Limb (tissue), 2 donors: ENCODE results near the gene ABCA7.
A peak's percentile ranks its signal among the peaks of the same experiment; 100 is the strongest.

Experiments
- DNase-seq, 2 donors: peaks; one replicate each; pipeline ENCODE4 v3.0.0-alpha.2; 2016; ENCODE audit errors: extremely low spot score in 2 of 2

Gene ABCA7

GRCh38 chr19:1054102-1055027, 14.5 kb downstream of the ABCA7 start:
- DNase-seq = no peak

GRCh38 chr19:1055028-1055425, 15.1 kb downstream of the ABCA7 start:
- no peak for DNase-seq

GRCh38 chr19:1055886-1056620, 16.1 kb downstream of the ABCA7 start:
- DNase-seq = no peak

GRCh38 chr19:1057176-1057855, 17.4 kb downstream of the ABCA7 start:
- no peak for DNase-seq

- DNase-seq = no peak
These were observed 18.2 kb downstream of the ABCA7 start for GRCh38 chr19:1058112-1058511.

GRCh38 chr19:1060689-1061088, 20.8 kb downstream of the ABCA7 start:
- DNase-seq = no peak

GRCh38 chr19:1061987-1062386, 22.1 kb downstream of the ABCA7 start:
- DNase-seq = no peak

GRCh38 chr19:1062387-1063029, 22.6 kb downstream of the ABCA7 start:
- DNase-seq = no peak

- DNase-seq = no peak
These were observed 23.4 kb downstream of the ABCA7 start for GRCh38 chr19:1063030-1063908.

GRCh38 chr19:1063909-1064660, 24.2 kb downstream of the ABCA7 start:
- no peak for DNase-seq

GRCh38 chr19:1064661-1065605, 25.0 kb downstream of the ABCA7 start:
- peak; percentile 47 to 76 for DNase-seq

GRCh38 chr19:1065606-1066109, 25.8 kb downstream of the ABCA7 start:
- DNase-seq = no peak

- no peak for DNase-seq
These were observed 26.4 kb downstream of the ABCA7 start for GRCh38 chr19:1066251-1066747.

- no peak for DNase-seq
These were observed 26.9 kb downstream of the ABCA7 start, which contains the start of gene ARHGAP45 for GRCh38 chr19:1066748-1067340. ARHGAP45 (plus strand) TSS chr19:1067167; CDS start chr19:1067406, 239 bp downstream.

- no peak for DNase-seq
These were observed 27.5 kb downstream of the ABCA7 start for GRCh38 chr19:1067341-1067957.

- DNase-seq = no peak
These were observed 28.4 kb downstream of the ABCA7 start for GRCh38 chr19:1068009-1069001.
